SJCRH30 (cell line): Measurements from ENCODE around the gene BANF2. TPM values are rescaled to one million over a fixed set of nuclear protein-coding genes. Genes with fewer than 3 reads are reported as not detected.
"Not testable (repeated sequence)": the region's sequence is repeated elsewhere in the genome, so short reads cannot be mapped to it uniquely, and the experiment has no call there.

Experiments used
- DNase-seq, 2 experiments: peaks; one replicate each; pipeline ENCODE4 v3.0.0-alpha.2; 2015 to 2020
- H3K27ac ChIP-seq: fragments of 250-450 bp; sonication (Bioruptor Pico); 2 replicates; pipeline ENCODE4 v1.5.1; 2020; ENCODE audit warnings: mild to moderate bottlenecking, moderate library complexity
- H3K27me3 ChIP-seq: fragments of 250-450 bp; sonication (Bioruptor Pico); 2 replicates; pipeline ENCODE4 v1.5.1; 2020; ENCODE audit warnings: mild to moderate bottlenecking, moderate library complexity
- H3K36me3 ChIP-seq: fragments of 250-450 bp; sonication (Bioruptor Pico); 2 replicates; pipeline ENCODE4 v1.5.1; 2020; ENCODE audit warnings: mild to moderate bottlenecking, moderate library complexity
- H3K4me1 ChIP-seq: fragments of 250-450 bp; sonication (Bioruptor Pico); 2 replicates; pipeline ENCODE4 v1.5.1; 2020; ENCODE audit warnings: mild to moderate bottlenecking, moderate library complexity
- H3K4me3 ChIP-seq: fragments of 250-450 bp; sonication (Bioruptor Pico); 2 replicates; pipeline ENCODE4 v1.5.1; 2020; ENCODE audit warnings: mild to moderate bottlenecking, moderate library complexity
- H3K9me3 ChIP-seq: fragments of 250-450 bp; sonication (Bioruptor Pico); replicated peaks from 2 replicates; pipeline ENCODE4 v1.5.1; 2020; ENCODE audit warnings: mild to moderate bottlenecking, moderate library complexity
- total RNA-seq: library from RNA; depleted of rRNA; stranded (reverse); fragments of >200 nt; shearing (Covaris generic); gene quantifications from 2 replicates; pipeline ENCODE4 v1.2.3, GENCODE V29; 2014

The BANF2 gene
- total RNA-seq, 1 experiment from 2014 or later, result not detected

GRCh38 chr20:17704589-17705317 is 5.0 kb downstream of the BANF2 start:
- Histone ChIP-seq H3K27me3 (peaks cover 21% of the 10 kb centered on the region; the same call in 1 of the 2 replicates), H3K4me1 (no peaks in the 10 kb centered on the region), H3K27ac (no peak overlapping the region), H3K4me3 (no peak overlapping the region), H3K36me3 (no peaks in the 10 kb centered on the region), H3K9me3 (no peaks in the 10 kb centered on the region)
- no peak for DNase-seq

- Histone ChIP-seq H3K4me1 (no peaks in the 10 kb centered on the region), H3K9me3 (no peaks in the 10 kb centered on the region), H3K36me3 (no peaks in the 10 kb centered on the region), H3K4me3 (no peak overlapping the region), H3K27me3 (peaks cover 22% of the 10 kb centered on the region; the same call in 1 of the 2 replicates), H3K27ac (no peak overlapping the region)
- DNase-seq, result no peak
Measured at GRCh38 chr20:17705916-17706315, 6.2 kb downstream of the BANF2 start.

GRCh38 chr20:17706632-17707031 is 6.9 kb downstream of the BANF2 start:
- Histone ChIP-seq H3K36me3 (no peaks in the 10 kb centered on the region), H3K4me3 (no peak overlapping the region), H3K27me3 (peaks cover 24% of the 10 kb centered on the region; the same call in 1 of the 2 replicates), H3K27ac (no peak overlapping the region), H3K4me1 (no peaks in the 10 kb centered on the region), H3K9me3 (no peaks in the 10 kb centered on the region)
- no peak for DNase-seq

GRCh38 chr20:17707951-17708350 is 8.2 kb downstream of the BANF2 start:
- H3K4me3 ChIP-seq, H3K4me1 ChIP-seq, DNase-seq, H3K27ac ChIP-seq, H3K9me3 ChIP-seq, H3K36me3 ChIP-seq: not testable (repeated sequence)
- peaks cover 16% of the 10 kb centered on the region; the same call in 1 of the 2 replicates for H3K27me3 ChIP-seq

- H3K4me1 ChIP-seq, result no peaks in the 10 kb centered on the region
- no peak overlapping the region for H3K27ac ChIP-seq
- no peak overlapping the region for H3K4me3 ChIP-seq
- H3K36me3 ChIP-seq, result no peaks in the 10 kb centered on the region
- no peaks in the 10 kb centered on the region for H3K9me3 ChIP-seq
- DNase-seq, result no peak
- H3K27me3 ChIP-seq, result peaks cover 13% of the 10 kb centered on the region; the same call in 1 of the 2 replicates
Measured at GRCh38 chr20:17708675-17709360, 9.1 kb downstream of the BANF2 start.

GRCh38 chr20:17709361-17710293 is 9.9 kb downstream of the BANF2 start:
- Histone ChIP-seq H3K4me3 (no peak overlapping the region), H3K36me3 (no peaks in the 10 kb centered on the region), H3K27ac (no peak overlapping the region), H3K27me3 (peaks cover 13% of the 10 kb centered on the region; the same call in 1 of the 2 replicates), H3K9me3 (no peaks in the 10 kb centered on the region), H3K4me1 (no peaks in the 10 kb centered on the region)
- DNase-seq, result no peak

GRCh38 chr20:17710379-17711266 is 10.9 kb downstream of the BANF2 start:
- Histone ChIP-seq H3K27me3 (peaks cover 13% of the 10 kb centered on the region; the same call in 1 of the 2 replicates), H3K9me3 (no peaks in the 10 kb centered on the region), H3K4me1 (no peaks in the 10 kb centered on the region), H3K4me3 (no peak overlapping the region), H3K27ac (no peak overlapping the region), H3K36me3 (no peaks in the 10 kb centered on the region)
- no peak for DNase-seq

- H3K27me3 ChIP-seq, result peaks cover 13% of the 10 kb centered on the region; the same call in 1 of the 2 replicates
- no peaks in the 10 kb centered on the region for H3K36me3 ChIP-seq
- H3K9me3 ChIP-seq, result no peaks in the 10 kb centered on the region
- DNase-seq, result no peak
- H3K4me1 ChIP-seq, result no peaks in the 10 kb centered on the region
- H3K27ac ChIP-seq, result no peak overlapping the region
- H3K4me3 ChIP-seq, result no peak overlapping the region
Measured at GRCh38 chr20:17711267-17711627, 11.5 kb downstream of the BANF2 start.

GRCh38 chr20:17712201-17712600 is 12.4 kb downstream of the BANF2 start:
- H3K4me1 ChIP-seq, result no peaks in the 10 kb centered on the region
- peaks cover 13% of the 10 kb centered on the region; the same call in 1 of the 2 replicates for H3K27me3 ChIP-seq
- no peak overlapping the region for H3K27ac ChIP-seq
- DNase-seq, result no peak
- H3K36me3 ChIP-seq, result no peaks in the 10 kb centered on the region
- H3K4me3 ChIP-seq, result no peak overlapping the region
- no peaks in the 10 kb centered on the region for H3K9me3 ChIP-seq

GRCh38 chr20:17712708-17713107 is 12.9 kb downstream of the BANF2 start:
- no peaks in the 10 kb centered on the region for H3K36me3 ChIP-seq

GRCh38 chr20:17714597-17714996 is 14.8 kb downstream of the BANF2 start:
- Histone ChIP-seq H3K36me3 (no peaks in the 10 kb centered on the region), H3K27me3 (peaks cover 13% of the 10 kb centered on the region), H3K9me3 (no peaks in the 10 kb centered on the region), H3K4me1 (no peaks in the 10 kb centered on the region), H3K4me3 (no peak overlapping the region), H3K27ac (no peak overlapping the region)
- no peak for DNase-seq

More at GRCh38 chr20:17712708-17713107, 12.9 kb downstream of the BANF2 start:
- Histone ChIP-seq H3K27me3 (peaks cover 14% of the 10 kb centered on the region), H3K27ac (no peak overlapping the region), H3K4me1 (no peaks in the 10 kb centered on the region), H3K9me3 (no peaks in the 10 kb centered on the region), H3K4me3 (no peak overlapping the region)
- DNase-seq, result no peak

GRCh38 chr20:17715075-17715474 is 15.3 kb downstream of the BANF2 start:
- Histone ChIP-seq H3K9me3 (no peaks in the 10 kb centered on the region), H3K4me3 (no peak overlapping the region), H3K36me3 (no peaks in the 10 kb centered on the region), H3K27ac (no peak overlapping the region), H3K27me3 (peaks cover 9% of the 10 kb centered on the region), H3K4me1 (no peaks in the 10 kb centered on the region)
- no peak for DNase-seq

GRCh38 chr20:17716331-17716730 is 16.6 kb downstream of the BANF2 start:
- Histone ChIP-seq H3K27me3 (peaks cover 6% of the 10 kb centered on the region; the same call in 1 of the 2 replicates), H3K9me3 (no peaks in the 10 kb centered on the region), H3K4me3 (no peak overlapping the region), H3K4me1 (no peaks in the 10 kb centered on the region), H3K27ac (no peak overlapping the region), H3K36me3 (no peaks in the 10 kb centered on the region)
- no peak for DNase-seq

GRCh38 chr20:17720755-17721154 is 21.0 kb downstream of the BANF2 start:
- H3K36me3 ChIP-seq, result no peaks in the 10 kb centered on the region
- no peaks in the 10 kb centered on the region for H3K4me1 ChIP-seq
- no peaks in the 10 kb centered on the region for H3K9me3 ChIP-seq
- no peak for DNase-seq
- peaks cover 14% of the 10 kb centered on the region for H3K27me3 ChIP-seq
- H3K27ac ChIP-seq, result no peak overlapping the region
- no peak overlapping the region for H3K4me3 ChIP-seq
